IMR-90 (cell line): ENCODE data around the gene TNFAIP8. TPM values are rescaled to one million over a fixed set of nuclear protein-coding genes. Genes with fewer than 3 reads are reported as not detected.
A peak's percentile ranks its signal among the peaks of the same experiment; 100 is the strongest.

Experiments
- ATAC-seq: fragments of 200-7000 bp; cut with Tn5 transposase; 2 replicates; pipeline ENCODE4 v1.9.1; 2020; ENCODE audit warnings: low read depth, mild to moderate bottlenecking, moderate library complexity
- BruUV-seq: library from RNA; stranded (reverse); fragments of 400-500 nt; replicated peaks from 2 replicates; lab custom pipeline; 2021; lab: Mats Ljungman, UMichigan
- CTCF ChIA-PET: fragments of 300-600 bp; formaldehyde crosslinking; extraction: SDS; loops from one replicate; lab custom pipeline; 2021; ENCODE audit warnings: antibody characterized with exemption; lab: Yijun Ruan, JAX
- POLR2A ChIA-PET: fragments of 300-600 bp; sonication (Branson Sonifier 250); formaldehyde crosslinking; loops from one replicate; lab custom pipeline; 2022; ENCODE audit warnings: antibody characterized with exemption; ENCODE audit not compliant: unreplicated experiment; lab: Charles Lee
- DNase-seq: peaks from one replicate; pipeline ENCODE4 v3.0.0; 2013
- H2AFZ ChIP-seq: replicated peaks from 2 replicates; pipeline ENCODE3; 2013; ENCODE audit warnings: low read length, mild to moderate bottlenecking; ENCODE audit not compliant: poor library complexity
- H2AK5ac ChIP-seq: 2 replicates; pipeline ENCODE4 v1.6.1; 2013; ENCODE audit warnings: low read depth, low read length, inconsistent platforms
- H2AK9ac ChIP-seq: replicated peaks from 2 replicates; pipeline ENCODE3; 2013; ENCODE audit warnings: mild to moderate bottlenecking, low read depth, low read length, moderate library complexity; ENCODE audit not compliant: poor library complexity
- H2BK120ac ChIP-seq: 2 replicates; pipeline ENCODE4 v1.6.1; 2013; ENCODE audit warnings: low read depth, low read length, inconsistent platforms
- H2BK15ac ChIP-seq: 3 replicates; pipeline ENCODE4 v1.6.1; 2013; ENCODE audit warnings: low read depth, low read length, inconsistent platforms
- H2BK20ac ChIP-seq: 2 replicates; pipeline ENCODE4 v1.6.1; 2013; ENCODE audit warnings: low read depth, mild to moderate bottlenecking, inconsistent platforms, low read length, moderate library complexity
- H2BK5ac ChIP-seq: 2 replicates; pipeline ENCODE4 v1.6.1; 2013; ENCODE audit warnings: mild to moderate bottlenecking, low read depth, low read length, inconsistent platforms; ENCODE audit not compliant: poor library complexity, severe bottlenecking
- H3K14ac ChIP-seq: replicated peaks from 2 replicates; pipeline ENCODE4 v1.6.1; 2013; ENCODE audit warnings: low read depth, low read length, inconsistent platforms
- H3K18ac ChIP-seq: 2 replicates; pipeline ENCODE4 v1.6.1; 2013; ENCODE audit warnings: low read depth, low read length, control low read depth
- H3K23ac ChIP-seq: 2 replicates; pipeline ENCODE4 v1.6.1; 2013; ENCODE audit warnings: low read depth, low read length, inconsistent platforms
- H3K27ac ChIP-seq: 2 replicates; pipeline ENCODE4 v1.5.1; 2013; ENCODE audit warnings: mild to moderate bottlenecking, control low read depth, low read length; ENCODE audit not compliant: insufficient read depth
- H3K27me3 ChIP-seq: 2 replicates; pipeline ENCODE4 v1.6.1; 2013; ENCODE audit warnings: low read length; ENCODE audit not compliant: control insufficient read depth, insufficient read depth
- H3K36me3 ChIP-seq: 2 replicates; pipeline ENCODE4 v1.6.1; 2013; ENCODE audit warnings: low read length, mixed read lengths; ENCODE audit not compliant: control insufficient read depth, insufficient read depth
- H3K4ac ChIP-seq: 2 replicates; pipeline ENCODE4 v1.6.1; 2013; ENCODE audit warnings: low read depth, low read length, inconsistent platforms
- H3K4me1 ChIP-seq: 2 replicates; pipeline ENCODE4 v1.6.1; 2013; ENCODE audit warnings: low read length, mixed read lengths; ENCODE audit not compliant: control insufficient read depth, insufficient read depth
- H3K4me2 ChIP-seq: 2 replicates; pipeline ENCODE4 v1.6.1; 2013; ENCODE audit warnings: low read depth, mild to moderate bottlenecking, control low read depth, low read length, moderate library complexity
- H3K4me3 ChIP-seq: 2 replicates; pipeline ENCODE4 v1.5.1; 2013; ENCODE audit warnings: low read depth, mild to moderate bottlenecking, control low read depth, low read length, moderate library complexity; ENCODE audit not compliant: insufficient read depth
- H3K56ac ChIP-seq: 2 replicates; pipeline ENCODE4 v1.6.1; 2013; ENCODE audit warnings: low read length, inconsistent platforms; ENCODE audit not compliant: insufficient read depth; ENCODE audit errors: extremely low read depth
- H3K79me1 ChIP-seq, 2 experiments: 2 replicates each; pipeline ENCODE4 v1.6.1; 2013; ENCODE audit warnings: low read length in 2 of 2, inconsistent platforms in 1 of 2, low read depth in 1 of 2
- H3K9ac ChIP-seq: 2 replicates; pipeline ENCODE4 v1.6.1; 2013; ENCODE audit warnings: low read depth, low read length, control low read depth
- H3K9me1 ChIP-seq: 2 replicates; pipeline ENCODE4 v1.6.1; 2013; ENCODE audit warnings: low read length, inconsistent platforms; ENCODE audit not compliant: insufficient read depth
- H3K9me3 ChIP-seq: 2 replicates; pipeline ENCODE4 v1.6.1; 2013; ENCODE audit warnings: low read length; ENCODE audit not compliant: control insufficient read depth, insufficient read depth
- H4K20me1 ChIP-seq: 2 replicates; pipeline ENCODE4 v1.6.1; 2013; ENCODE audit warnings: low read length, inconsistent platforms; ENCODE audit not compliant: insufficient read depth
- H4K5ac ChIP-seq: 2 replicates; pipeline ENCODE4 v1.6.1; 2013; ENCODE audit warnings: mild to moderate bottlenecking, low read depth, low read length, control low read depth
- H4K8ac ChIP-seq, 2 experiments: 2 replicates each; pipeline ENCODE4 v1.6.1; 2013; ENCODE audit warnings: low read depth in 2 of 2, low read length in 2 of 2, control low read depth in 1 of 2, inconsistent platforms in 1 of 2
- H4K91ac ChIP-seq: 2 replicates; pipeline ENCODE4 v1.6.1; 2013; ENCODE audit warnings: low read depth, low read length, inconsistent platforms; ENCODE audit not compliant: insufficient read depth
- BHLHE40 ChIP-seq: fragments of 150-350 bp; IDR thresholded peaks from 2 replicates; pipeline ENCODE4 v1.6.1; 2016; ENCODE audit warnings: mild to moderate bottlenecking, low read depth, low read length
- CEBPB ChIP-seq: IDR thresholded peaks from 2 replicates; pipeline ENCODE4 v1.6.1; 2012; ENCODE audit warnings: low read depth, low read length, improper control_type of control experiment
- CHD1 ChIP-seq: IDR thresholded peaks from 2 replicates; pipeline ENCODE4 v1.6.1; 2012; ENCODE audit warnings: low read depth, low read length, improper control_type of control experiment
- MAFK ChIP-seq: IDR thresholded peaks from 2 replicates; pipeline ENCODE4 v1.6.1; 2012; ENCODE audit warnings: low read depth, low read length, improper control_type of control experiment
- MAZ ChIP-seq: IDR thresholded peaks from 2 replicates; pipeline ENCODE4 v1.6.1; 2012; ENCODE audit warnings: low read depth, mild to moderate bottlenecking, low read length, improper control_type of control experiment, moderate library complexity, borderline replicate concordance
- MXI1 ChIP-seq: IDR thresholded peaks from 2 replicates; pipeline ENCODE4 v1.6.1; 2012; ENCODE audit warnings: low read depth, mild to moderate bottlenecking, low read length, moderate library complexity, borderline replicate concordance
- NFE2L2 ChIP-seq: fragments of 150-350 bp; IDR thresholded peaks from 2 replicates; pipeline ENCODE4 v1.6.1; 2016; ENCODE audit warnings: low read depth, mild to moderate bottlenecking, low read length
- POLR2A ChIP-seq: IDR thresholded peaks from 2 replicates; pipeline ENCODE4 v1.6.1; 2012; ENCODE audit warnings: mild to moderate bottlenecking, low read depth, low read length
- RAD21 ChIP-seq: IDR thresholded peaks from 2 replicates; pipeline ENCODE4 v1.6.1; 2012; ENCODE audit warnings: low read length, improper control_type of control experiment
- RCOR1 ChIP-seq: IDR thresholded peaks from 2 replicates; pipeline ENCODE4 v1.6.1; 2012; ENCODE audit warnings: mild to moderate bottlenecking, low read length, improper control_type of control experiment; ENCODE audit not compliant: insufficient replicate concordance
- RFX5 ChIP-seq: IDR thresholded peaks from 2 replicates; pipeline ENCODE4 v1.8.0; 2012; ENCODE audit warnings: low read depth, mild to moderate bottlenecking, low read length, moderate library complexity
- SMC3 ChIP-seq: fragments of 150-350 bp; IDR thresholded peaks from 2 replicates; pipeline ENCODE4 v1.6.1; 2016; ENCODE audit warnings: low read depth, mild to moderate bottlenecking, antibody characterized with exemption, low read length, moderate library complexity
- USF2 ChIP-seq: fragments of 150-350 bp; IDR thresholded peaks from 2 replicates; pipeline ENCODE4 v1.6.1; 2017; ENCODE audit warnings: mild to moderate bottlenecking, antibody characterized with exemption, low read length, low read depth
- WGBS, 2 experiments: methylation state at CpG; one replicate each; pipeline versions ENCODE4 v1.1.5 to v1.1.7; 2013; ENCODE audit warnings: missing lambda C conversion rate in 2 of 2; ENCODE audit not compliant: insufficient read length in 1 of 2; ENCODE audit errors: extremely low coverage in 2 of 2; 5-methylcytosine and 5-hydroxymethylcytosine counted together
- dilution Hi-C: fragments of 300-500 bp; cut with HindIII; formaldehyde crosslinking; loops from one replicate; pipeline ENCODE4 v1.14.3; 2018; ENCODE audit warnings: low sequenced_read_pairs; ENCODE audit not compliant: unreplicated experiment
- in situ Hi-C: fragments of 300-500 bp; cut with MboI; formaldehyde crosslinking; loops from 3 replicates; pipeline ENCODE4 v1.14.3; 2019; ENCODE audit warnings: low sequenced_read_pairs, inconsistent platforms, mixed read lengths
- intact Hi-C: fragments of 100-400 bp; cut with micrococcal nuclease; formaldehyde crosslinking; loops from 2 replicates; pipeline ENCODE4 v1.10.0; 2022
- polyA plus RNA-seq, 3 experiments: library from polyadenylated mRNA; depleted of rRNA; stranded (reverse); fragments of >200 nt; gene quantifications; 2 replicates each; pipeline ENCODE4 v1.2.3, GENCODE V29; 2012; ENCODE audit warnings: low replicate concordance in 1 of 3
- total RNA-seq: library from RNA; depleted of rRNA; stranded (reverse); fragments of >200 nt; gene quantifications from 2 replicates; pipeline ENCODE4 v1.2.3, GENCODE V29; 2012
- TF ChIP-seq, protein P1 (sequence below): fragments of 150-350 bp; IDR thresholded peaks from 2 replicates; pipeline ENCODE4 v1.6.1; 2016; ENCODE audit warnings: low read depth, mild to moderate bottlenecking, low read length, moderate library complexity, borderline replicate concordance

Gene TNFAIP8
- total and polyA plus RNA-seq, 2 of the 4 experiments (the other 2 are of a cell fraction): 20.3 to 29.9 TPM

DNA sequence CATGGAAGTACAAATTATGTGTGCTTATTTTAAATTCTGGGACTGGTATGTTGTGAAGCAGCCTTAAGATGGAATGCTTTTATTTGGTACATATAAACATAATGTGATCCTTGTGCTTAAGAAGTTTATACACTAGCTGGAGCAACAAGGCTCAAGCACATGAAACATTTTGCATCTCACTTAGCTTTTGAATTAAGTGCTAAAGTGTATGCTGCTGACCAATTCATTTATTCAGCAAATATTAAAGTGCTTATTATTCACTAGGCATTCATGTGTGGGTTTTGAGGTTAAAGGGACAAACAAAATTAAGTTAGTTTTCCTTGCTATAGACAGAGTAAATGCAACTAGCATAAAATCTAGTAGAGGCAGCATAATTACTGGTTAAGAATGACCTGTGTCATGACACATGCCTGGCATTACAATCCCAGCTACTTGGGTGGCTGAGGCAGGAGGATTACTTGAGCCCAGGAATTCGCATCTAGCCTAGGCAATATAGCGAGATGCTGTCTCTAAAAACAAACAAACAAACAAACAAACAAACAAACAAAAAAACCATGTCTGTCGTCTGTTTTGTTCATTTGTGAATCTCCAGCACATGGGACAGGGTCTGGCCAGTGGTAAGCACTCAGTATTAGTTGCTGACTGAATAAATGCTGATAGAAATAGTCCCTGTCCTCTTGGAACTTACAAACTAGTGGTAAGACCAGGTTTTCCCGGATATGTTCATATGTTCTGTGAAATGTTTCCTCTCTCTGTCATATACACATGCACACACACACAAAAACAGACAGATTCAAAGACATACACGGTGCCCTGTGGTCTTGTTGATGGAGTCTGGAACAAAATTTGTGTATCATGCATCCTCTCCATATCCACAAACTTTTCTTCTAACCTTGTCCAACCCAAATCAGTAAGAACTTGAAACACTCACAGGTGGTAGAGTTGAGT is 41.9 kb upstream of the TNFAIP8 start:
- H3K27me3 ChIP-seq: no peaks in the 10 kb centered on the region
- ATAC-seq (peak; percentile 90), DNase-seq (peak; percentile 35)
- dilution Hi-C loops (no loop called here), intact Hi-C loops (loop anchor here (1.0 kb wide), 1 partner anchor 9 kb away; no protein-coding TSS in a partner anchor), in situ Hi-C loops (no loop called here)
- no peak overlapping the region for H2AK9ac ChIP-seq
- no peaks in the 10 kb centered on the region for H3K9me3 ChIP-seq
- H2AK5ac ChIP-seq: no peak overlapping the region; the same call in 1 of the 2 replicates
- H3K9me1 ChIP-seq: peaks cover 5% of the 10 kb centered on the region; the same call in 1 of the 2 replicates
- H3K14ac ChIP-seq: no peak overlapping the region
- 0 out of 3 replicates have a peak overlapping the region, but pooled peaks have one; percentile 10 for H2BK15ac ChIP-seq
- H3K79me1 ChIP-seq: peaks cover 5 to 11% of the 10 kb centered on the region in 2 experiments; a peak in 3 of 4 replicates
- peaks cover 1% of the 10 kb centered on the region; the same call in 1 of the 2 replicates for H3K36me3 ChIP-seq
- no peak for TF ChIP-seq SMC3
- TF ChIP-seq CHD1: no peak
- no peak for TF ChIP-seq MXI1
- no peak for TF ChIP-seq MAZ
- TF ChIP-seq, protein P1, sequence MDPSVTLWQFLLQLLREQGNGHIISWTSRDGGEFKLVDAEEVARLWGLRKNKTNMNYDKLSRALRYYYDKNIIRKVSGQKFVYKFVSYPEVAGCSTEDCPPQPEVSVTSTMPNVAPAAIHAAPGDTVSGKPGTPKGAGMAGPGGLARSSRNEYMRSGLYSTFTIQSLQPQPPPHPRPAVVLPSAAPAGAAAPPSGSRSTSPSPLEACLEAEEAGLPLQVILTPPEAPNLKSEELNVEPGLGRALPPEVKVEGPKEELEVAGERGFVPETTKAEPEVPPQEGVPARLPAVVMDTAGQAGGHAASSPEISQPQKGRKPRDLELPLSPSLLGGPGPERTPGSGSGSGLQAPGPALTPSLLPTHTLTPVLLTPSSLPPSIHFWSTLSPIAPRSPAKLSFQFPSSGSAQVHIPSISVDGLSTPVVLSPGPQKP: no peak
- no peak for TF ChIP-seq POLR2A
- no peak for TF ChIP-seq NFE2L2
- TF ChIP-seq RFX5: no peak
- no peak for TF ChIP-seq MAFK
- no peak for TF ChIP-seq RAD21
- TF ChIP-seq CEBPB: no peak
- TF ChIP-seq RCOR1: no peak
- TF ChIP-seq BHLHE40: no peak
- no peak for TF ChIP-seq USF2
- 0 out of 2 replicates have a peak overlapping the region, but pooled peaks have one; percentile 0 for H3K4me2 ChIP-seq
- WGBS, 2 experiments: no CpG with 5 or more reads among the region's 5 CpGs
- peak overlapping the region; percentile 14 for H3K23ac ChIP-seq
- peak overlapping the region; percentile 9 for H2BK120ac ChIP-seq
- no peak overlapping the region; a peak in 1 of 4 replicates for H4K8ac ChIP-seq
- no peak overlapping the region for H2AFZ ChIP-seq
- peak overlapping the region; percentile 36; the same call in 1 of the 2 replicates for H3K27ac ChIP-seq
- H3K18ac ChIP-seq: peak overlapping the region; percentile 42
- H3K4ac ChIP-seq: no peak overlapping the region; the same call in 1 of the 2 replicates
- peaks cover 11% of the 10 kb centered on the region for H3K4me1 ChIP-seq
- H3K56ac ChIP-seq: no peak overlapping the region
- no peak overlapping the region for H4K5ac ChIP-seq
- no peak overlapping the region for H3K9ac ChIP-seq
- 0 out of 2 replicates have a peak overlapping the region, but pooled peaks have one; percentile 2 for H4K91ac ChIP-seq
- BruUV-seq: no TSS peak
- ChIA-PET CTCF (interaction anchor here (2.5 kb wide), 1 partner anchor 11 kb away, joined by 7 read pairs; no protein-coding TSS in a partner anchor), POLR2A (no interaction called here)
- H4K20me1 ChIP-seq: no peaks in the 10 kb centered on the region
- H2BK5ac ChIP-seq: no peak overlapping the region
- H3K4me3 ChIP-seq: no peak overlapping the region
- peak overlapping the region; percentile 22 for H2BK20ac ChIP-seq
